ENCODE results near the gene ZSWIM5. TPM values are rescaled to one million over a fixed set of nuclear protein-coding genes. Genes with fewer than 3 reads are reported as not detected.
"Not testable (repeated sequence)": the region's sequence is repeated elsewhere in the genome, so short reads cannot be mapped to it uniquely, and the experiment has no call there.

The ZSWIM5 gene
- total RNA-seq, 1 donor, result 4.7 TPM

- no peak for TF ChIP-seq CTCF (IDR thresholded peaks at IDR 0.05; ENCODE audit: insufficient read depth, low read length)
- no peak for DNase-seq (ENCODE audit: low read depth)
- H3K4me3 ChIP-seq (ENCODE audit: low read depth, low read length), result no peak overlapping the region
Observed at GRCh38 chr1:45103534-45103933, 102.9 kb downstream of the ZSWIM5 start.

GRCh38 chr1:45101947-45102346 is 104.5 kb downstream of the ZSWIM5 start:
- TF ChIP-seq CTCF (IDR thresholded peaks at IDR 0.05; ENCODE audit: insufficient read depth, low read length), result no peak
- DNase-seq (ENCODE audit: low read depth), result no peak
- H3K4me3 ChIP-seq (ENCODE audit: low read depth, low read length), result no peak overlapping the region

GRCh38 chr1:45101528-45101927 is 104.9 kb downstream of the ZSWIM5 start:
- DNase-seq (ENCODE audit: low read depth); H3K4me3 ChIP-seq (ENCODE audit: low read depth, low read length): not testable (repeated sequence)

- DNase-seq (ENCODE audit: low read depth), result no peak
- H3K4me3 ChIP-seq (ENCODE audit: low read depth, low read length), result no peak overlapping the region
- TF ChIP-seq CTCF (IDR thresholded peaks at IDR 0.05; ENCODE audit: insufficient read depth, low read length), result no peak
Observed at GRCh38 chr1:45097944-45098343, 108.5 kb downstream of the ZSWIM5 start.

GRCh38 chr1:45097079-45097478 is 109.3 kb downstream of the ZSWIM5 start:
- DNase-seq (ENCODE audit: low read depth), result no peak

GRCh38 chr1:45095450-45095849 is 111.0 kb downstream of the ZSWIM5 start:
- DNase-seq (ENCODE audit: low read depth), result no peak
- TF ChIP-seq CTCF (IDR thresholded peaks at IDR 0.05; ENCODE audit: insufficient read depth, low read length), result no peak
- no peak overlapping the region for H3K4me3 ChIP-seq (ENCODE audit: low read depth, low read length)

More at GRCh38 chr1:45097079-45097478, 109.3 kb downstream of the ZSWIM5 start:
- H3K4me3 ChIP-seq (ENCODE audit: low read depth, low read length), result no peak overlapping the region
- TF ChIP-seq CTCF (IDR thresholded peaks at IDR 0.05; ENCODE audit: insufficient read depth, low read length), result no peak

- DNase-seq (ENCODE audit: low read depth); H3K4me3 ChIP-seq (ENCODE audit: low read depth, low read length): not testable (repeated sequence)
Observed at GRCh38 chr1:45094371-45094770, 112.0 kb downstream of the ZSWIM5 start.

- no peak overlapping the region for H3K4me3 ChIP-seq (ENCODE audit: low read depth, low read length)
- DNase-seq (ENCODE audit: low read depth), result no peak
- TF ChIP-seq CTCF (IDR thresholded peaks at IDR 0.05; ENCODE audit: insufficient read depth, low read length), result no peak
Observed at GRCh38 chr1:45093334-45093733, 113.1 kb downstream of the ZSWIM5 start.
